ENCODE data around the gene ULK1.
A peak's percentile ranks its signal among the peaks of the same experiment; 100 is the strongest.
"Not testable (repeated sequence)": the region's sequence is repeated elsewhere in the genome, so short reads cannot be mapped to it uniquely, and the experiment has no call there.

The ULK1 gene

DNA sequence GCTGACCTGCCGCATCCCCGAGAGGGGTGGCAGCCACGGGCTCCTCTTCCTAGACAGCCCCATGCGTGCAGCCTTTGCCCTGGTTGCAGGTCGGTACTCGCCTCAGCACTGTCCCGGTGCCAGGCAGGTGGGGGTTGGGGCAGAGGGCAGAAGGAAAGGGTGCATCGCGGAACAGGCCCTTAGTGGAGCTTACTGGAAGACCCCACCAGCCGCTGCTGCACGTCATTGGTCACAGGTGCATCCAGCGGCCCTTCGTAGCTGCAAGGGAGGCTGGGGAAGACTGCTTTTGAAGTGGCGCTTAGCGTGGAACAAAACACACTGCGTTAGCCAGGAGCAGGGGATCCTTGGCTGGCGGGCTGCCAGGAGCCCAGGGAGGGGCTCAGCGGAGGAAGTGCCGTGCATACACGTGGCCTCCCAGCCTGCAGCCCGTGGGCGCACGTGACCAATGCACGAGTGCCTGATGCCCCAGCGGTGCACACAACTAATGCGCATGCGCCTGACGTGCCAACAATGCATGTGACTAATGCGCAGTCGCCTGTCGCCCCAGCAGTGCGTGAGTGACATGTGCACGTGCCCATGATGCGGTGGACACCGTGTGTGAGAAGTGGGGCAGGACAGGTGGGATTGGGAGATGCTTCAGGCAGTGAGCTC lies 50.3 kb downstream of the ULK1 start:
- Mint-ChIP-seq H3K27ac (no peak overlapping the region), H3K4me3 (no peak overlapping the region), H3K27me3 (no peaks in the 10 kb centered on the region), H3K9me3 (no peaks in the 10 kb centered on the region), H3K4me1 (peaks cover 19% of the 10 kb centered on the region)
- ATAC-seq = no peak
- peak in 1 of 2 donors; percentile 8 for DNase-seq

DNA sequence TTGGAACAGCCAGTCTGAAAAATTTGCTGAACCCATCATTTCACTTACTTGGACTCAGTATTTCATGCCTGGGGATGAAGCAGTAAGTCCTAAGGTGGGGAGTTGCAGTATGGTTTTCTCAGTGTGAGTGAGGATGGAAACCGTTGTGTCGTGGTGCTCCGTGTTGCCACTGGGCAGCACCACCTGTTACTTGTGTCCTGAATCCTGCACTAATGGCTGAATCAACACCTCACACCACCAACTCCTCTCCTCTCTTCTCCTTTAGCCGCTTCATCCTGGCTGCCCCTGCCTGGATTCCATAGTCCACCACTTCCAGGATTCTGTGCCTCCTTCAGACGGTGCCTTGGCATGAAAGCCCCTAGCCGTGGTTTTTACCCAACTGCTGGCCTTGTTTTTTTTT lies 52.3 kb downstream of the ULK1 start:
- no peaks in the 10 kb centered on the region for H3K9me3 Mint-ChIP-seq
- H3K27me3 Mint-ChIP-seq = no peaks in the 10 kb centered on the region
- H3K4me3 Mint-ChIP-seq = no peak overlapping the region
- ATAC-seq = no peak
- H3K4me1 Mint-ChIP-seq = peaks cover 26% of the 10 kb centered on the region
- no peak overlapping the region for H3K27ac Mint-ChIP-seq
- peak in 1 of 2 donors; percentile 7 for DNase-seq

DNA sequence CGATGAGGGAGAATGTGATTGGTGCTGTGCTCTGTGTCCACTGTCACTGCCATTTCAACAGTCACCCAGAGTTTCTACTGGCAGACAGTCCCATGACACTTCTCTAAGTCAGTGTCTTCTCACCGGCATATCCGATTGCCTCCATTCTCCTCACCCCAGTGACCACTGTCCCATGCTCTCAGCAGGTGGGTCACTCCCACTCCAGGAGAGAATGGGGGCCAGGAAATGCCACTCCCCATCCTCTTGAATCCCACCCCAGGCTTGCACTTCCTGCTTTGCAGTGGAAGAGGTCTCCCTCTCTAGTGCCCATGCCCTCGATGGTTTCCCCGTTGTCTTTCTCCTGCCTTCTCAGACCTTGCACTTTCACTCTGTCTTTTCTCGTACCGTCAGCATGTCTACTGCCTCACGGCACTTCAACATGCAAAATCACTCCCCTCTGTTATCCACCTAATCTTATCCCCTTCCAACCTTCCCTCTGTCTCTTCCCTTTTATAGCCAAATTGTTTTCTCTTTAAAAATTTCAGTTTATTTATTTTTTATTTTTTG lies 53.1 kb downstream of the ULK1 start:
- H3K4me1 Mint-ChIP-seq = peaks cover 29% of the 10 kb centered on the region
- peak overlapping the region in 1 of 2 donors; percentile 16 for H3K4me3 Mint-ChIP-seq
- no peak for ATAC-seq
- peak in 1 of 2 donors; percentile 9 for DNase-seq
- no peaks in the 10 kb centered on the region for H3K9me3 Mint-ChIP-seq
- H3K27ac Mint-ChIP-seq = no peak overlapping the region
- no peaks in the 10 kb centered on the region for H3K27me3 Mint-ChIP-seq

DNA sequence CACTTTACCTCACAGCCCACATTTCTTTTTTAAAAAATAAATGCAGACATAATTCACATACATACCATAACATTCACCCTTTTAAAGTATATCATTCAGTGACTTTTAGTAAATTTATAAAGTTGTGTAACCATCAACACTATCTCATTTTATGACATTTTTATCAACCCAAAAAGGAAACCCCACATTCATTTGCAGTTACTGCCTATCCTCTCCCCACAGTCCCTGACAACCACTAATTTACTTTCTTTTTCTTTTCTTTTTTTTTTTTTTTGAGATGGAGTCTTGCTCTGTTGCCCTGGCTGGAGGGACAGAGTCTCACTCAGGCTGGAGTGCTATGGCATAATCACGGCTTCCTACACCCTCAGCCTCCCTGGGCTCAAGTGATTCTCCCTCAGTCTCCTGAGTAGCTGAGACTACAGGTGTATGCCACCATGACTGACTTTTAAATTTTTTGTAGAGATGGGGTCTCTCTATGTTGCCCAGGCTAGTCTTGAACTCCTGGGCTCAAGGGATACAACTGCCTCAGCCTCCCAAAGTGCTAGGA lies 53.8 kb downstream of the ULK1 start:
- H3K27me3 Mint-ChIP-seq = no peaks in the 10 kb centered on the region
- ATAC-seq (no peak), DNase-seq (peak in 1 of 2 donors; percentile 5)
- H3K4me3 Mint-ChIP-seq = peak overlapping the region; percentile 40 to 54
- H3K9me3 Mint-ChIP-seq = no peaks in the 10 kb centered on the region
- H3K27ac Mint-ChIP-seq = peak overlapping the region; percentile 45 to 73
- H3K4me1 Mint-ChIP-seq = peaks cover 36% of the 10 kb centered on the region

DNA sequence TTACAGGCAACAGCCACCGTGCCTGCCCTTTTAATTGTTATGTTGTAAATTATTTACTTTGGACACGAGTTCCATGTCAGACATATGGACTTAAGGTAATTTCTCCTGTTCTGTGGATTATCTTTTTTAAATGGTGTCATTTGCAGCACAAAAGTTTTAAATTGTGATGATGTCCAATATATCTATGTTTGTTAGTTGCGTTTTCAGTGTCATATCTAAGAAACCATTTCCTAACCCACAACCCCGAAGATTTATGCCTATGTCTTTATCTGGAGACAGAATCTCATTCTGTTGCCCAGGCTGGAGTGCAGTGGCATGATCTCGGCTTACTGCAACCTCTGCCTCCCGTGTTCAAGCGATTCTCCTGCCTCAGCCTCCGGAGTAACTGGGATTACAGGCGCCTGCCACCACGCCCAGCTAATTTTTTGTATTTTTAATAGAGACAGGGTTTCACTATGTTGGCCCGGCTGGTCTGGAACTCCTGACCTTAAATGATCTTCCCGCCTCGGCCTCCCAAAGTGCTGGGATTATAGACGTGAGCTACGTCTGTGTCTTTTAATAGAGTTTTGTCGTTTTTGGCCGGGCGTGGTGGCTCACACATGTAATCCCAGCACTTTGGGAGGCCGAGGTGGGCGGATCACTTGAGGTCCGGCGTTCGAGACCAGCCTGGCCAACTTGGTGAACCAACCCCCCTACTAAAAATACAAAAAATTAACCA lies 54.5 kb downstream of the ULK1 start:
- ATAC-seq, H3K27me3 Mint-ChIP-seq, DNase-seq, H3K9me3 Mint-ChIP-seq: not testable (repeated sequence)
- Mint-ChIP-seq H3K4me1 (peaks cover 38% of the 10 kb centered on the region), H3K4me3 (peak overlapping the region; percentile 78 to 81), H3K27ac (peak overlapping the region in 1 of 2 donors; percentile 34)

DNA sequence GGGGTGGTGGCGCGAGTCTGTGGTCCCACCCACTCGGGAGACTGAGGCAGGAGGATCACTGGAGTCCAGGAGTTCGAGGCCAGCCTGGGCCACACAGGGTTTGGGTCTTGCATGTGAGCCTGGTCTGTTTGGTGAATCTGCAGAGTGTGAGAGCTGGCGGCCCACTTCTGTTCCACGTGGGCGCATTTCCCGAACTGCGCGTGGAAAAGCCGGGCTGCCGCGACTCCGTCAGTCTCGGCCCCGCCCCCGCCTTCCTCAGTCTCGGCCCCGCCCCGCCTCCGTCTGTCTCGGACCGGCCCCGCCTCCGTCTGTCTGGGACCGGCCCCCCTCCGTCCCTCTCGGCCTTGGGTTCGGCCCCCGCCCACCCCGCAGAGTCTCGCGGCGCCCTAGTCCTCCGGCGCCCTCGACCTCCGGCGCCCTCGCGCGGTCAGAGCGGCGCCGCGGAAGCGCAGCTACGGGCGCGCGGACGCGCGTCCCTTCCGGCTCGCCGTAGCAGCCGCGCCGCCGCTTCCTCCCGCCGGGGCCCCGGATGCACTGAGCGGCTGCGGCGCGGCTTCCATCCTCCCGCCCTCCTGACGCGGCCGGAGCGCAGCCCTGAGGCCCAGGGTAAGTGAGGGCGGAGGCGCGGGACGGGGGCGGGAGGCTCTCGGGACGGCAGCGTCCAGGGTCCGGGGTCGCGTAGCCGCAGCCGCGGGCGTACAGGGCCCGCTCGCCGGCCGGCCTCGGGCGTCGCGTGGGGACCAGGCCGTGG lies 55.2 kb downstream of the ULK1 start, which contains the start of gene EP400:
TSS of gene EP400 (plus strand) at position 512 of the 751 bp plus-strand sequence. CDS start 10,678 bp downstream, outside the sequence.
- H3K27ac Mint-ChIP-seq = peak within 1 kb of the TSS; percentile 95 to 96

DNA sequence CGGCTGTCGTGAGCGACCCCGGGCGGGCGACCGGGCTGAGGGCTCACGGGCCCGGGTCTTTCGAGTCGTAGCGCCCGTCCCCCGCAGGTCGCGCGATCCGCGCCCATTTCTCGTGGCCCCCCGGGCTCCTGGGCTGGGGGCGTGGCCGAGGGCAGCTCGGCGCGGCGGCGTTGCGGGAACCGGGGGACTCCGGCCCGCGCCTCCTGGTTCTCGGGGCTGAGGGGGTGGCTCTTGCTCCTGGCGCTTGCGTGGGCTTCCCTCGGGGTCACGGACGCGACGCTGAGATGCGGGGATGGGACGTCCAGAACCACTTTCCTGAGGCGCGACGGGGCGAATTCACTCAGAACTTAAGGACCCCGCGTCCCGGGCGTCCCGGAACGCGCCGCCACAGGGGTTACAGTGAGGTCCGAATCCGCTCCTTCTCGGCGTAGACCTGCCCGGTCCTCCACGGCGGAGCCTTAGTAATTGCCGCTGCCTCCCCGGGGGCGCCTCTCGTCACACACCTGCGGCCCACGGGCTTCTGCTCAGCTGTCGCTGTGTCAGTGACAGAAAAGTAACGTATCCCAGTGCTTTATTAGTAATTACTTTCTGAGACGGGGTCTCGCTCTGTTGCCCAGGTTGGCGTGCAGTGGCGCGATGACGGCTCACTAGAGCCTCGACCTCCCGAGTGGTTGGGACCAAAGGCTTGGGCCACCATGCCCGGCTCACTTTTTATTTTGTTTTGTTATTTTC lies 55.9 kb downstream of the ULK1 start:
- H3K4me1 Mint-ChIP-seq = peaks cover 38% of the 10 kb centered on the region
- H3K4me3 Mint-ChIP-seq = peak overlapping the region; percentile 89 to 92
- H3K27ac Mint-ChIP-seq = peak overlapping the region; percentile 95 to 96
- DNase-seq = peak; percentile 33 to 42
- ATAC-seq = peak; percentile 42
- no peaks in the 10 kb centered on the region for H3K27me3 Mint-ChIP-seq
- no peaks in the 10 kb centered on the region for H3K9me3 Mint-ChIP-seq

More for the DNA sequence above, 55.2 kb downstream of the ULK1 start, which contains the start of gene EP400:
- Mint-ChIP-seq H3K9me3 (no peaks in the 10 kb centered on the region), H3K4me3 (peak within 1 kb of the TSS; percentile 89 to 92), H3K4me1 (peaks cover 38% of the 10 kb centered on the region), H3K27me3 (no peaks in the 10 kb centered on the region)
- DNase-seq (peak; percentile 92 to 94), ATAC-seq (peak; percentile 95)

DNA sequence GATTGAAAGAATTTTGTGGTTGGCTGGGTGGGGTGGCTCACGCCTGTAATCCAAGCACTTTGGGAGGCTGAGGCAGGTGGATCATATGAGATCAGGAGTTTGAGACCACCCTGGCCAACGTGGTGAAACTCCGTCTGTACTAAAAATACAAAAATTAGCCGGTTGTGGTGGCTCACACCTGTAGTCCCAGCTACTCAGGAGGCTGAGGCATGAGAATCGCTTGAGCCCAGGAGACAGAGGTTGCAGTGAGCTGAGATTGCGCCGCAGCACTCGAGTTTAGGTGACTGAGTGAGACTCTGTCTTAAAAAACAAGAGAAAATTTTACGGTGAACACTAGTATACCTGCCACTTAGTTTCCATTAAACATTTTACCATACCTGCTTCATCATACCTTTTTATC lies 59.4 kb downstream of the ULK1 start:
- H3K9me3 Mint-ChIP-seq, H3K4me3 Mint-ChIP-seq, H3K27me3 Mint-ChIP-seq, ATAC-seq: not testable (repeated sequence)
- Mint-ChIP-seq H3K4me1 (peaks cover 49% of the 10 kb centered on the region), H3K27ac (peak overlapping the region in 1 of 2 donors; percentile 52)
- peak in 1 of 2 donors; percentile 4 for DNase-seq

DNA sequence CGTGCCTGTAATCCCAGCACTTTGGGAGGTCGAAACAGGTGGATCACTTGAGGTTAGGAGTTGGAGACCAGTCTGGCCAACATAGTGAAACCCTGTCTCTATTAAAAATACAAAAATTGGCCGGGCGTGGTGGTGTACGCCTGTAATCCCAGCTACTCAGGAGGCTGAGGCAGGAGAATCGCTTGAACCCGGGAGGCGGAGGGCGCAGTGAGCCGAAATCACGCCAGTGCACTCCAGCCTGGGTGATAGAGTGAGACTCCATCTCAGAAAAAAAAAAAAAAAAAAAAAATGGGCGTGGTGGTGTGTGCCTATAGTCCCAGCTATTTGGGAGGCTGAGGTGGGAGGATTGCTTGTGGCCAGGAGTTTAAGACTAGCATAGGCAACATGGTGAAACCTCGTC lies 60.0 kb downstream of the ULK1 start:
- not testable (repeated sequence) for H3K4me3 Mint-ChIP-seq, H3K27me3 Mint-ChIP-seq, DNase-seq, ATAC-seq, H3K9me3 Mint-ChIP-seq
- peak overlapping the region in 1 of 2 donors; percentile 33 for H3K27ac Mint-ChIP-seq
- peaks cover 52% of the 10 kb centered on the region for H3K4me1 Mint-ChIP-seq

DNA sequence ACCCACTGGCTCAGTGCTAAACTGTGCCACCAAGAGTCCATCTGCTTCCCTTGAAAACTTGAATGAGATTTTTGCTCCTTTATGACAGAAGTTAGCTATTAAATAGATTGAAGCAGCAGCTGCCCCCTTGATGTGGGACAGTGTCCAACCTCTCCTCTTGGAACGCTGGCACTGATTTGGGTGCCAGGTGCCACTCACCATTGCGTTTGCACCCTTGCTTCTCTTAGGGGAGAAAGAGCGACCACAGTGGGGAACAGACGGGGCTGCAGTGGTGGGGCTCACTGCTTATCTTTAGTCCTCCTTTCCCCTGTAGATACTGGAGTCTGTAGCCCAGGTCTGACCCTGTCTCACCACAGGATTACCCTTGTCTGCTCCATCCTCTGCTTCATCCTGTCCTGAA lies 64.7 kb downstream of the ULK1 start:
- H3K27me3 Mint-ChIP-seq = no peaks in the 10 kb centered on the region
- H3K4me3 Mint-ChIP-seq = no peak overlapping the region
- ATAC-seq (no peak), DNase-seq (no peak)
- no peaks in the 10 kb centered on the region for H3K9me3 Mint-ChIP-seq
- H3K4me1 Mint-ChIP-seq = peaks cover 66% of the 10 kb centered on the region
- peak overlapping the region in 1 of 2 donors; percentile 16 for H3K27ac Mint-ChIP-seq

DNA sequence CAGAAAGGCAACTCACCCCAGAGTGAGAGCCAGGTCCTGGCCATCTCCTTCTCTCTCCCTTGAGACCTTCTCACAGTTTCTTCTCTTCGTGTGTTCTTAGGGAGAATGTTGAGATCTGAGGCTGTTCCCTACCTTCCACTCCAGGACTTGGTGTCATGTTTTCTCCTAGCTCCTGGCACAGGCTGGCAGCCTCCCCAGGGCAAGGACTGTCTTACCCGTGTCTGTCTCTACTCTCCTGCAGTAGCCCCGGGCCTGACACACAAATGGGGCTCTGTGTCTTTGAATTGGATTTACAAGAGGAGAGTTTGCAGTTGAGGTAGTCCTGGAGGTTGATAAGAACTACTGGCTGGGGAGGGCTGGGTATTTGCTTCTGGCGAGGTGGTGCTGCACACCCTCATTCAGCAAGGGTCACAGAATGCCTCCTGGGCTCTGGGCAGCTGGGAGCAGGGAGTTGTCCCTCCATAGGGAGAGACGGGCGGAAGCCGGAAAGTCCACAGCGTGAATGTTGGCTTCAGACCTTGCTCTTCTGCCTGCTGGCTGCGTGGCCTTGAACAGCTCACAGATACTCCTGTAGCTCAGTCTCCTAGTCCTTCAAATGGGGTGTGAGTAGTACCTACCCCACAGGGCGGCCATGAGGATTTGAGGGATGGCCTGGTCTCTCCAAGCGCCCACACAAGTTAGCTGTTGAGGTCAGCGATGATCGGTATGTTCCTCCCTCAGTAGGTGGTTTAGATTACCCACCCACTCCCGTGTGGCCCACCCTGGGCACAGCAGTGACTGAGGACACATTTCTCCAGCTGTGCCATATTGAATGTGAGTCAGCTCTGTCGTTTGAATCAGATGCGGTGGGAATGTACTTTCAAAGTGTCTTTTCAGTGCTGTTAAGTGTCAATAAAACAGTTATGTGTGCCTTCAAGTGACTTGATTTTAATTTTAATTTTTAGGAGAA lies 65.5 kb downstream of the ULK1 start:
- Mint-ChIP-seq H3K27me3 (no peaks in the 10 kb centered on the region), H3K4me3 (no peak overlapping the region), H3K9me3 (no peaks in the 10 kb centered on the region), H3K27ac (peak overlapping the region in 1 of 2 donors; percentile 54), H3K4me1 (peaks cover 69% of the 10 kb centered on the region)
- no peak for DNase-seq
- no peak for ATAC-seq

DNA sequence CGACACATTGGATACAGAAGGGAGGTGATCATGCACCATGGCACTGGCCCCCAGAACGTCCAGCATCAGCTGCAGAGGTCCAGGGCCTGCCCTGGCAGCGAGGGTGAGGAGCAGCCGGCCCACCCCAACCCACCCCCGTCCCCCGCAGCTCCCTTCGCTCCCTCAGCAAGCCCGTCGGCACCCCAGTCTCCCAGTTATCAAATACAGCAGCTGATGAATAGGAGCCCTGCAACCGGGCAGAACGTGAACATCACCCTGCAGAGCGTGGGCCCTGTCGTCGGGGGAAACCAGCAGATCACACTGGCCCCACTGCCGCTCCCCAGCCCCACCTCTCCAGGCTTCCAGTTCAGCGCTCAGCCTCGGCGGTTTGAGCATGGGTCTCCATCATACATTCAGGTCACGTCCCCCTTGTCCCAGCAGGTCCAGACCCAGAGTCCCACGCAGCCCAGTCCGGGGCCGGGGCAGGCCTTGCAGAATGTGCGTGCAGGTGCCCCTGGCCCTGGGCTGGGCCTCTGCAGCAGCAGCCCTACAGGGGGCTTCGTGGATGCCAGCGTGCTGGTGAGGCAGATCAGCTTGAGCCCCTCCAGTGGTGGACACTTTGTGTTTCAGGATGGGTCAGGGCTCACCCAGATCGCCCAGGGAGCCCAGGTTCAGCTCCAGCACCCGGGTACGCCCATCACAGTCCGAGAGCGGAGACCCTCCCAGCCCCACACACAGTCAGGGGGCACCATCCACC lies 66.3 kb downstream of the ULK1 start:
- not testable (repeated sequence) for H3K4me3 Mint-ChIP-seq, H3K27me3 Mint-ChIP-seq, DNase-seq, H3K9me3 Mint-ChIP-seq
- peak; percentile 40 for ATAC-seq
- peaks cover 69% of the 10 kb centered on the region for H3K4me1 Mint-ChIP-seq
- peak overlapping the region in 1 of 2 donors; percentile 19 for H3K27ac Mint-ChIP-seq

DNA sequence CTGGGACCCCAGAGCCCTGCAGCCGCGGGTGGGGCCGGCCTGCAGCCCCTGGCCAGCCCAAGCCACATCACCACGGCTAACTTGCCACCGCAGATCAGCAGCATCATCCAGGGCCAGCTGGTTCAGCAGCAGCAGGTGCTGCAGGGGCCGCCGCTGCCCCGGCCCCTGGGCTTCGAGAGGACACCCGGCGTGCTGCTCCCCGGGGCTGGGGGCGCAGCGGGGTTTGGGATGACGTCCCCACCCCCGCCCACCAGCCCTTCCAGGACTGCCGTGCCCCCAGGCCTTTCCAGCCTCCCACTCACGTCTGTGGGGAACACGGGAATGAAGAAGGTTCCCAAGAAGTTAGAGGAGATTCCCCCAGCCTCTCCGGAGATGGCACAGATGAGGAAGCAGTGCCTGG lies 66.9 kb downstream of the ULK1 start:
- H3K27ac Mint-ChIP-seq, DNase-seq, H3K9me3 Mint-ChIP-seq, H3K4me3 Mint-ChIP-seq, H3K27me3 Mint-ChIP-seq: not testable (repeated sequence)
- ATAC-seq = peak; percentile 46
- peaks cover 63% of the 10 kb centered on the region for H3K4me1 Mint-ChIP-seq

All from stimulated activated naive CD8-positive, alpha-beta T cell treated with anti-CD3 and anti-CD28 coated beads, Interleukin-15, amount 100 ng/mL, for 72 hours (primary cell).